Left renal pelvis (tissue), 4 donors: Measurements from ENCODE around the gene SDK1. TPM values are rescaled to one million over a fixed set of nuclear protein-coding genes. Genes with fewer than 3 reads are reported as not detected.

Experiments used
- DNase-seq, 4 donors: peaks; one replicate each; pipeline ENCODE4 v3.0.0-alpha.2; 2013; ENCODE audit warnings: low read depth in 4 of 4, low spot score in 3 of 4
- polyA plus RNA-seq, 4 donors: library from polyadenylated mRNA; unstranded; fragments of 120-200 nt; gene quantifications; one replicate each; pipeline ENCODE4 v1.2.1, GENCODE V29; 2013; ENCODE audit not compliant: insufficient read length in 4 of 4

Gene SDK1
- polyA plus RNA-seq, 4 donors: 4.0 to 8.4 (median 6.3) TPM

GRCh38 chr7:4174884-4175283, 873.8 kb downstream of the SDK1 start:
- DNase-seq: no peak

- DNase-seq: no peak
These were observed 874.4 kb downstream of the SDK1 start for GRCh38 chr7:4175346-4175973.

GRCh38 chr7:4177001-4177400, 875.9 kb downstream of the SDK1 start:
- no peak for DNase-seq

GRCh38 chr7:4178416-4178815, 877.4 kb downstream of the SDK1 start:
- no peak for DNase-seq

- DNase-seq: no peak
These were observed 878.0 kb downstream of the SDK1 start for GRCh38 chr7:4178916-4179687.

- DNase-seq: no peak
These were observed 878.8 kb downstream of the SDK1 start for GRCh38 chr7:4179688-4180380.

GRCh38 chr7:4181446-4181845, 880.4 kb downstream of the SDK1 start:
- DNase-seq: no peak

GRCh38 chr7:4182605-4183300, 881.7 kb downstream of the SDK1 start:
- no peak for DNase-seq

GRCh38 chr7:4184653-4185052, 883.6 kb downstream of the SDK1 start:
- DNase-seq: no peak

GRCh38 chr7:4185136-4185535, 884.1 kb downstream of the SDK1 start:
- DNase-seq: no peak

- no peak for DNase-seq
These were observed 884.9 kb downstream of the SDK1 start for GRCh38 chr7:4185721-4186512.

GRCh38 chr7:4186513-4186780, 885.4 kb downstream of the SDK1 start:
- DNase-seq: no peak

- DNase-seq: no peak
These were observed 887.6 kb downstream of the SDK1 start for GRCh38 chr7:4188651-4189050.

GRCh38 chr7:4189131-4189570, 888.1 kb downstream of the SDK1 start:
- peak in 2 of 4 donors; percentile 56 to 60 for DNase-seq

GRCh38 chr7:4190010-4190981, 889.2 kb downstream of the SDK1 start:
- no peak for DNase-seq

- DNase-seq: no peak
These were observed 890.0 kb downstream of the SDK1 start for GRCh38 chr7:4191046-4191445.

GRCh38 chr7:4191525-4191924, 890.5 kb downstream of the SDK1 start:
- no peak for DNase-seq

- DNase-seq: no peak
These were observed 894.6 kb downstream of the SDK1 start for GRCh38 chr7:4195660-4196059.

- DNase-seq: no peak
These were observed 895.2 kb downstream of the SDK1 start for GRCh38 chr7:4196121-4196819.
